Endometrium (tissue), 2 donors: ENCODE results near the gene TCERG1L.

Source experiments
- FAIRE-seq: peaks from 2 replicates; lab custom pipeline; 2012; peaks lifted over from hg19 to GRCh38; lab: Jason Lieb, UNC
- donor health status: control.
- donor health status: control.

The TCERG1L gene

DNA sequence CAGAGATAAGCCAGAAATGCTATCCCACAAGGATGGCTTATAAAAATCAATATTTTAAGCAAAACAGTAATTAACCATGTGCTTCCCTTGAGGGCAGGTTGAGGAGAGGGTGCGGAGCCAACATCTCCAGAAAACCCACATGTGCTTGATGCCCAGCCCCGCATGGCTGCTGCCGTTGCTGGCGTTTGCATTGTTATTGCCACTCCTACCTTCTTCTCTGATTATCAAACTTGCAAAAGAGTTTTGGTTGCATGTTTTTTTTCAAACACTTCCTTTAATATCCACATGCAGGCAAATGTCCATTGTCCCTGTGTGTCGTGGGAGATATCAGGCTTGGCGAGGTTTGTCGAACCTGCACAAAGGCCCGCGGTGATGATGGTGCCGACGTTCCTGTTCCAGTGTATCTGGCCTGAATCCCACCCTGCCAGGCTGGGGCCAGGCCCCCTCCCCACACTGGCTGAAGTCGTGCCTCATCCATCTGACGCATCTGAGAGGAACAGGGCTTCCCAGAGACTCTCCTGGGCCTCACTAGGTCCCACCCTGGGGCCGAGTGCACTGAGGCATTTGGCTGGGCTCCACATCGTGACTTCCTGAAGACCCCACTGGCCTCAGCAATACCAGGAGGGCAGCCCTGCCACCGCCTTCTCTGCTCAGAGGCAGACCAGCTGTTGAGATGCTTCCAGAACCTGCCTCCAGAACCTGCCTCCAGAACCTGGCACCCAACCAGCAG is 40.9 kb downstream of the TCERG1L start:
- FAIRE-seq: no peak

DNA sequence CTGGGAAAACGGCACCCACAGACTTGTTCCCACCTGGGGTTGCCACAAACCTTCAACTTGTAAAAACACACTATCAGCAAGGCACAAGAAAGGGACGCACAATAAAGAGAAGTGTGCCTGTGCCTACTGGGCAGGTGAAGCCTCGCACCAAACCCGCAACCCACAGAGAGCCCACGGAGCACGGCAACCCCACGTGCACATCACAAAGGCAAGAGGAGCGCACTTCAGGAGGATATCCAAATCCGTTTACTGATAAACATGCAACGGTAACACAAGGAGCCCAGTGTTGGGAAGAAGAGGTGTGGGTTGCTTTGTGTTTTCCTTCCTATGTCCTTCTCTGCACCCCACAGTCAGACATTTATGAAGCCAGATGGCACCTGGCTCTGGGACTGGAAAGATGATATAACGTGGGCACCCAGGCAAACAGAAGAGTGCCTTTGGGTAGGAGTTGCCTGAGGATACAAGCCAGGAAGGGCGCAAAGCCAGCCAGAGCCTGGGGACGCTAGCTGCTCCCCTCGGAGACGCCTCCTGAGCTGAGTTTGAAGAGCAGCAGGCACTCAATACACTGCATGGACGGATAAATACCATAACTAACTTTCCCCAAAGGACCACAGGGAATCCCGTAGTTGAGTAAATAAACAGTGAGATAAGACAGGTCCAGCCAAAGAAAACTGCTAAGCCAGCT is 41.6 kb downstream of the TCERG1L start:
- no peak for FAIRE-seq

GRCh38 chr10:131267814-131268095 is 43.8 kb downstream of the TCERG1L start:
- FAIRE-seq: no peak

- FAIRE-seq: no peak
Observed at GRCh38 chr10:131266936-131267813, 44.3 kb downstream of the TCERG1L start.

GRCh38 chr10:131264110-131264788 is 47.3 kb downstream of the TCERG1L start:
- no peak for FAIRE-seq

GRCh38 chr10:131261890-131262475 is 49.5 kb downstream of the TCERG1L start:
- no peak for FAIRE-seq

GRCh38 chr10:131260452-131261211 is 50.9 kb downstream of the TCERG1L start:
- FAIRE-seq: no peak

- no peak for FAIRE-seq
Observed at GRCh38 chr10:131260031-131260430, 51.5 kb downstream of the TCERG1L start.

DNA sequence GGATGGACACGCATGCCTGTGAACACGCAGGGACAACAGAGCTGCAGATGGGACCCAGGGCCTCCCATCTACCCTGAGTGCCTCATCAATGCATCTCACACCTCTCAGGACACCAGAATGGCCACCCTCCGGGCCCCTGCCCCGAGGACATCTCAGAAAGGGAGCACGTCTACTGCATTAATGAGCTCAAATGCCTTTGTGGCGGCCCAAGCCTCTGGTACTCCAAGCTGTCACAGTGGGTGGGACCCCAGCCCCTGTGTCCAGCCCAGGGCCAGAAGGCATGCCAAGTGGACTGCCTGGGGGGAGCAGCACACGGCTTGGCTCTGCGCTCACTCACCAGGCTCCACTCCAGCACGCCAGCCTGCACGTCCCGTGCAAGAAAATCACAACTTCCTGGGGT is 52.0 kb downstream of the TCERG1L start:
- no peak for FAIRE-seq

GRCh38 chr10:131258256-131258655 is 53.3 kb downstream of the TCERG1L start:
- no peak for FAIRE-seq

DNA sequence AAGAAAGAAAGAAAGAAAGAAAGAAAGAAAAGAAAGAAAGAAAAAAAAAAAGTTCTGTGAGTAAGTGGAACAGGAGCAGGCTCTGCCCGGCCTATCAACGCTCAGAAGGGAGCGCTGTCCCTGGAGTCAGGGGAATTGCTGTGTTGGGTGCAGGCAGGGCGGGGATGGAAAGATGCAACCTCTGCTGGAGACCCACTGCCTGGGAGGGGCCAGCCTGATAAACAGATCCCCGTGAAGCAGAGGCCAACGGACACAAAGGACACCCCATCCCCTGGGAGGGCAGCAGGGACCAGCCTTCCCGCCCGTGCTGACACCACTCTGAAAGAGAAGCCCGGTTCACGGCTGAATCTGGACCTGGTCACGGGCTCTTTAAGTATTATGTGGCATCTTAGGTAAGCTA is 54.5 kb downstream of the TCERG1L start:
- no peak for FAIRE-seq

- no peak for FAIRE-seq
Observed at GRCh38 chr10:131254859-131255252, 56.7 kb downstream of the TCERG1L start.

GRCh38 chr10:131253931-131254858 is 57.3 kb downstream of the TCERG1L start:
- no peak for FAIRE-seq

- FAIRE-seq: no peak
Observed at GRCh38 chr10:131252567-131253276, 58.8 kb downstream of the TCERG1L start.

GRCh38 chr10:131251146-131251541 is 60.4 kb downstream of the TCERG1L start:
- no peak for FAIRE-seq

DNA sequence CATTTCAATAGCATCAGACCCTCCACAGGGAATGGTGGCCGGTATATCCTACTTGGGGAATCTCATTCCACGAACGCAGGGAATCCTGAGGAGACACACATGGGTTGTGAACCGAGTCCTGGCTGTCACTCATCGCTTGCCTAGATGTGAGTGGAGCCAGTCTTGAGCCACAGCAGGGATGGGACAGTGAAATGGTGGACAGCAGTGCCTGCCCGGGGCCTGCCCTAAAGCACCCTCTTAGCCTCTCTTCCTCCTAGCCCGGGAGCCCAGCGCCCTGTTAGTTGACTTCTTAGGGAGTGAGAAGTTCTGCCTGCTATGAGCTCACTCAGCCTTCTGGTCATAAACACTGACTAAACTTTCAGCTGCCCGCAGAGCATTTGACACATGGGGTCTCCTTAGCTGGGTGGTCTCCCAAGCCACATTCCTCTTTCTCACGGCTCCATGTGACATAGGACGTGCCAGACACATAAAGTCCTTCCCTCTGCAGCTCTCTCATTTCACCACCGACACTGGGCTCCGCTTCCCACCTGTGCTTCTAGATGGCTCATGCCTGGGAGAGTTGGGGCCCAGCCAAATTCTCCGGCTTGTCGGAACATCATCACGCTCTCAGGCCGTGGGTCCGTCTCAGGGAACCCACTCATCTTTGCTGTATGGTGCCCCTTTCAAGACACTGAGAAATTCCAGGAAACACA is 60.9 kb downstream of the TCERG1L start:
- FAIRE-seq: no peak

GRCh38 chr10:131249955-131250344 is 61.6 kb downstream of the TCERG1L start:
- FAIRE-seq: no peak

GRCh38 chr10:131249238-131249954 is 62.1 kb downstream of the TCERG1L start:
- FAIRE-seq: no peak
